GM12878 (cell line): ENCODE data around the gene CYP4F8. TPM values are rescaled to one million over a fixed set of nuclear protein-coding genes. Genes with fewer than 3 reads are reported as not detected.

Experiments
- ATAC-seq: fragments of 200-7000 bp; cut with Tn5 transposase; 3 replicates; pipeline ENCODE4 v1.9.1; 2020; ENCODE audit warnings: mild to moderate bottlenecking, moderate library complexity
- BruUV-seq: library from RNA; stranded (reverse); fragments of 400-500 nt; replicated peaks from 2 replicates; lab custom pipeline; 2021; lab: Mats Ljungman, UMichigan
- CTCF ChIA-PET: fragments of 300-600 bp; sonication (Branson Sonifier 250); formaldehyde crosslinking; extraction: SDS; loops from one replicate; lab custom pipeline; 2021; ENCODE audit warnings: inconsistent platforms; lab: Yijun Ruan, JAX
- POLR2A ChIA-PET: fragments of 350-600 bp; formaldehyde crosslinking; extraction: SDS; loops from one replicate; lab custom pipeline; 2021; ENCODE audit warnings: inconsistent platforms; lab: Charles Lee
- RAD21 ChIA-PET: fragments of 300-600 bp; sonication (Branson Sonifier 250); formaldehyde crosslinking; loops from one replicate; lab custom pipeline; 2023; ENCODE audit warnings: antibody characterized with exemption; ENCODE audit not compliant: unreplicated experiment; lab: Charles Lee
- SMC1A ChIA-PET: fragments of 300-600 bp; sonication (Branson Sonifier 250); formaldehyde crosslinking; loops from one replicate; lab custom pipeline; 2023; ENCODE audit not compliant: unreplicated experiment, uncharacterized antibody; lab: Charles Lee
- DNase-seq: peaks from one replicate; pipeline ENCODE4 v3.0.0-alpha.2; 2011; ENCODE audit warnings: low read depth, low spot score
- FAIRE-seq: peaks from 3 replicates; lab custom pipeline; 2011; peaks lifted over from hg19 to GRCh38; lab: Jason Lieb, UNC
- H2AFZ ChIP-seq: 2 replicates; pipeline ENCODE4 v1.6.0; 2011; ENCODE audit warnings: low read depth, low read length, control low read depth; ENCODE audit not compliant: control insufficient read depth
- H3K27ac ChIP-seq: 2 replicates; pipeline ENCODE4 v1.5.1; 2011; ENCODE audit warnings: control low read depth; ENCODE audit not compliant: control insufficient read depth, insufficient read depth
- H3K27me3 ChIP-seq, 2 experiments: replicated peaks in 1 of 2; 2 replicates each; pipeline versions ENCODE4 v1.6.0 to v1.6.1; 2011; ENCODE audit warnings: low read length in 1 of 2; ENCODE audit not compliant: control insufficient read depth in 2 of 2, insufficient read depth in 2 of 2
- H3K36me3 ChIP-seq, 2 experiments: 2 replicates each; pipeline ENCODE4 v1.5.1; 2011; ENCODE audit warnings: low read length in 1 of 2; ENCODE audit not compliant: control insufficient read depth in 2 of 2, insufficient read depth in 2 of 2
- H3K4me1 ChIP-seq: 2 replicates; pipeline ENCODE4 v1.6.1; 2011; ENCODE audit warnings: mild to moderate bottlenecking, low read length, moderate library complexity, mixed read lengths; ENCODE audit not compliant: control insufficient read depth, insufficient read depth
- H3K4me2 ChIP-seq: 2 replicates; pipeline ENCODE4 v1.6.0; 2011; ENCODE audit warnings: control low read depth; ENCODE audit not compliant: control insufficient read depth, insufficient read depth
- H3K4me3 ChIP-seq: fragments of 200-600 bp; sonication (generic); 2 replicates; pipeline ENCODE4 v1.5.1; 2016
- H3K79me2 ChIP-seq: 2 replicates; pipeline ENCODE4 v1.6.0; 2011; ENCODE audit warnings: low read length; ENCODE audit not compliant: control insufficient read depth, insufficient read depth
- H3K9ac ChIP-seq: 2 replicates; pipeline ENCODE4 v1.8.0; 2011; ENCODE audit warnings: low read length, control low read depth, mixed read lengths; ENCODE audit not compliant: control insufficient read depth, insufficient read depth
- H3K9me3 ChIP-seq: replicated peaks from 3 replicates; pipeline ENCODE4 v1.5.1; 2011; ENCODE audit warnings: mild to moderate bottlenecking, low read length; ENCODE audit not compliant: control insufficient read depth, insufficient read depth
- H4K20me1 ChIP-seq: 2 replicates; pipeline ENCODE4 v1.6.0; 2011; ENCODE audit not compliant: control insufficient read depth, insufficient read depth
- ATF2 ChIP-seq: IDR thresholded peaks from 2 replicates; pipeline ENCODE4 v1.6.1; 2012; ENCODE audit warnings: low read length, inconsistent platforms
- BCL3 ChIP-seq: IDR thresholded peaks from 2 replicates; pipeline ENCODE4 v1.6.1; 2011; ENCODE audit warnings: borderline replicate concordance, low read depth, mild to moderate bottlenecking, moderate library complexity, low read length; ENCODE audit not compliant: insufficient read depth, poor library complexity, severe bottlenecking
- CHD4 ChIP-seq: fragments of 200-600 bp; sonication (generic); IDR thresholded peaks from 2 replicates; pipeline ENCODE4 v1.6.1; 2016; ENCODE audit warnings: mild to moderate bottlenecking
- CREM ChIP-seq: IDR thresholded peaks from 2 replicates; pipeline ENCODE4 v1.6.1; 2014; ENCODE audit warnings: antibody characterized with exemption, low read depth
- PRDM15 ChIP-seq: fragments of 450-650 bp; formaldehyde crosslinking; IDR thresholded peaks from 2 replicates; pipeline ENCODE4 v1.4.0; 2020; ENCODE audit warnings: mild to moderate bottlenecking, moderate library complexity
- SIN3A ChIP-seq: IDR thresholded peaks from 2 replicates; pipeline ENCODE4 v1.6.1; 2012; ENCODE audit warnings: low read depth, low read length, improper control_type of control experiment
- ZNF274 ChIP-seq: IDR thresholded peaks from one replicate; pipeline ENCODE4 v1.8.0; 2011; ENCODE audit not compliant: insufficient read length, insufficient read depth
- WGBS: methylation state at CpG from one replicate; pipeline ENCODE4 v1.1.6; 2016; ENCODE audit warnings: low lambda C conversion rate; ENCODE audit not compliant: insufficient replicate concordance, insufficient coverage; ENCODE audit errors: missing lambda C conversion rate; 5-methylcytosine and 5-hydroxymethylcytosine counted together
- in situ Hi-C: fragments of 300-500 bp; cut with MboI; formaldehyde crosslinking; loops from 9 replicates; pipeline ENCODE4 v1.14.3; 2018; ENCODE audit warnings: mixed read lengths
- intact Hi-C: fragments of 100-400 bp; cut with micrococcal nuclease; formaldehyde crosslinking; loops from one replicate; pipeline ENCODE4 v1.14.2; 2022; ENCODE audit not compliant: unreplicated experiment
- polyA plus RNA-seq, 11 experiments: library from polyadenylated mRNA; depleted of rRNA in 4 of 11; unstranded in 6 of 11; stranded (reverse) in 5 of 11; fragments of >200 nt; fragmentation: Nextera tagmentation in 4 of 11; fragmentation: Illumina TruSeq in 1 of 11; extraction: Ambion mirVana in 4 of 11; extraction: Trizol in 1 of 11; gene quantifications; 1 replicate in 1 of 11; 2 replicates in 10 of 11; pipeline versions ENCODE4 v1.2.1 to v1.2.3, GENCODE V29; 2011 to 2016; ENCODE audit warnings: inconsistent platforms in 2 of 11, missing spikeins in 2 of 11, low read depth in 1 of 11
- total RNA-seq, 4 experiments: library from RNA; depleted of rRNA in 3 of 4; stranded (reverse); fragments of >200 nt in 3 of 4; fragmentation: Illumina TruSeq in 1 of 4; extraction: Trizol in 1 of 4; gene quantifications; 2 replicates each; pipeline versions ENCODE4 v1.2.1 to v1.2.3, GENCODE V29; 2013 to 2021

The CYP4F8 gene
- total and polyA plus RNA-seq, 10 of the 15 experiments (the other 5 are each of a cell fraction or from before 2014, with no cell fraction given), result not detected

GRCh38 chr19:15588265-15588664 lies 26.8 kb upstream of the CYP4F8 start (continued):
- TF ChIP-seq SIN3A, result no peak
- TF ChIP-seq ATF2, result no peak
- TF ChIP-seq CHD4, result no peak
- TF ChIP-seq PRDM15 (CRISPR knock-in tag), result no peak
- no peak for TF ChIP-seq ZNF274

GRCh38 chr19:15589760-15590451 lies 25.1 kb upstream of the CYP4F8 start:
- DNase-seq (no peak), FAIRE-seq (no peak), ATAC-seq (no peak)
- Histone ChIP-seq H3K36me3 (no peaks in the 10 kb centered on the region), H2AFZ (no peak overlapping the region), H3K9me3 (no peaks in the 10 kb centered on the region; the same call in 2 of the 3 replicates), H3K27me3 (no peaks in the 10 kb centered on the region), H4K20me1 (no peaks in the 10 kb centered on the region), H3K27ac (no peak overlapping the region), H3K4me3 (no peak overlapping the region), H3K9ac (no peak overlapping the region), H3K4me1 (no peaks in the 10 kb centered on the region), H3K4me2 (no peak overlapping the region), H3K79me2 (no peaks in the 10 kb centered on the region)
- TF ChIP-seq BCL3 (peak; percentile 79), CREM (no peak), CHD4 (no peak)
- no TSS peak for BruUV-seq
- ChIA-PET SMC1A (no interaction called here), CTCF (no interaction called here), POLR2A (no interaction called here), RAD21 (interaction anchor here (0.6 kb wide), 1 partner anchor 803 kb away, joined by 3 read pairs; no protein-coding TSS in a partner anchor)
- WGBS, result 26% methylated on average over 5 of the region's 5 CpGs
- in situ Hi-C loops, result no loop called here
- intact Hi-C loops, result no loop called here
